Activated CD4-positive, alpha-beta T cell treated with anti-CD3 and anti-CD28 coated beads, Interleukin-2, amount 50 U/mL, for 48 hours (primary cell): ENCODE data around the gene GDF9.
"Not testable (repeated sequence)": the region's sequence is repeated elsewhere in the genome, so short reads cannot be mapped to it uniquely, and the experiment has no call there.

Experiments used
- DNase-seq, 2 experiments: peaks; one replicate each; pipeline ENCODE4 v3.0.0-alpha.2; 2020

GDF9 gene

DNA sequence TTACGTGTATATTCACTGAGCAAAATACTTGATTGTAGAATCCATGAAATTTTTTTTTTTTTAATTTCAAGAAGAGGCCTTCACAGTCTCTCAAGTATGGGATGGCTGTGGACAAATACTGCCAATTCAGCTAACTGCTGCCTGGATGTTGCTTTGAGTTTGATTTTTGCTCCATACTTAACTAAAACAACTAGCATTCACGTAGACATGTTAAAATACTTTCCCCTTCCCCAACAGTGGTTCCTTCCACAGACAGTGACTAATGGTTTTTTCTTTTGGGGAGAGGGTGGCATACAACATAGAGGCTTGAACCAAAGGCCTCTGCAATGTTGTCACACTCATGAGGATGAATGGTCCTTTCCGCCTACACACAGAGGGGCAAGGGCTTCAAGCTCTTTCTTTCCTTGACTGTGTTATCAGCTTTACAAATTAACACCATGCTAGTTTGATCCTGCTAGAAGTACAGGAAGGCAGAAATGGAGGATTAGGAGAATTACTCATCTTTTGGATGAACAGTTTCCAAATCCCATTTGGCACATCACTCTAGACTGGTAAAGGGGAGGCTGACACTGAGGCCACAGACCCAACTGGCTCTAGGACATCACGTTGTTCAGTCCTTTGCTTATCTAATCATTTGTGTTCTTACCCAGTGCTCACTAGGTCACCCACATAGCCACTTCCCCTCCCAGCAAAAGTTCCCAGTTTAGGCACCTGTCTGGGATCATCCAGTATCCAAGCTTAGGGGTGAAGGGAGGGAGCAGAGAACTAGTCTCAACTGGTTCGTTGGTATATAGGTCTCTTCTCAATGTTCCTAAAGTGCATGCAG lies 5.4 kb upstream of the GDF9 start:
- no peak for DNase-seq

DNA sequence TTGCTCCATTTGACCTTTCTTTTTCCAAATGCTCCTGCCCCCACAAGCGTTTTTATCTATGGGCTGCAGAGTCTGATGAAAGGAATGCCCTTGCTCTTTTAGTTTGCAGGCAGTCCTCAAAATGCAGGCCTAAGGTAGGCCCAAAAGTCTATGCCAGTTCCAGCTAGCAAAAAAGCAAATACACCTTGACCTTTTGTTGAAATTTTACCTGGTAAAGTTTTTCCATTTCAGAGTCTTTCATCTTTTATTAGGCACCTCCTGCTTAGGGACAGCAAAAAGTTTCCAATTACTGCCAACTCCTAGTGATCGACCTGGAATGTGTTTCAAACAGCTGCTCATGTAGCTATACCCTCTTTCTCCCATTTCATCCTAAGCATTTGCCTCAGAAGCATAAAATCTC lies 4.5 kb upstream of the GDF9 start:
- no peak for DNase-seq

DNA sequence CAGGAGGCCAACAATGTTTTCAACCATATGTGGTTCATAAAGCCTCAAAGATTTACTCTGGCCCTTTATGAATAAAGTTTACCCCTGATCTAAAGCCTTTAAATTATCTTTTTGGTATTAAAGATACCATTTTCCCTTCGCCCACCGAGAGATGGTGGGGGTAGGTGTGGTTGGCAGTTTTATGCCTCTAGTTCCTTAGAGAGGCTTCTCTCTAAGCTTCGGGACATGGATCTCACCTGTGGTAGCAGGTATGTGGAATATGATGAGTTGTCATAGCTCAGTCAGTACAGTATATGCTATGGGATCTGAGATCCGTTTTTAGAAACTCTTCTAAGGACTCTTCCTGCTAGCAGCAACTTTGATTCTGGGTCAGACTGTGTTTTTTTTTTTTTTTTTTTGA lies 2.5 kb upstream of the GDF9 start:
- no peak for DNase-seq

DNA sequence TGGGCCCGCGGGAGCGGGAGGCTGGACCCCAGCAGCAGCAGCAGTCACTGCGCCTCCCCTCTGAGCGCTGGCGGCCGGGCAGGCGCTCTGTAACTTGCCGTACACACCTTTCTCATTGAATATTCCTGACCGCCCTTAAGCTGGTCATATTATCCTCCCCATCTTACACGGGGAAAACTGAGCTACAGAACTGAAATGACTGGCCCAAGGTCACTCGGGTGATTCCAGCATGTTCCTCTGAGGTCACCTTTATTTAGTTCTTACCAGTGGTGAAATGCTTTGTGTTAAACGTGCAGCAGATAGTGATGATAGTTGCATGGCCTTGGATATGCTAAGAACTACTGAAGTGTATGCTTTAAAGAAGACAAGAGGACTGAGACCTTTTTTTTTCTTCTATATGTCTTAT lies 780 bp upstream of the GDF9 start:
- no peak for DNase-seq

DNA sequence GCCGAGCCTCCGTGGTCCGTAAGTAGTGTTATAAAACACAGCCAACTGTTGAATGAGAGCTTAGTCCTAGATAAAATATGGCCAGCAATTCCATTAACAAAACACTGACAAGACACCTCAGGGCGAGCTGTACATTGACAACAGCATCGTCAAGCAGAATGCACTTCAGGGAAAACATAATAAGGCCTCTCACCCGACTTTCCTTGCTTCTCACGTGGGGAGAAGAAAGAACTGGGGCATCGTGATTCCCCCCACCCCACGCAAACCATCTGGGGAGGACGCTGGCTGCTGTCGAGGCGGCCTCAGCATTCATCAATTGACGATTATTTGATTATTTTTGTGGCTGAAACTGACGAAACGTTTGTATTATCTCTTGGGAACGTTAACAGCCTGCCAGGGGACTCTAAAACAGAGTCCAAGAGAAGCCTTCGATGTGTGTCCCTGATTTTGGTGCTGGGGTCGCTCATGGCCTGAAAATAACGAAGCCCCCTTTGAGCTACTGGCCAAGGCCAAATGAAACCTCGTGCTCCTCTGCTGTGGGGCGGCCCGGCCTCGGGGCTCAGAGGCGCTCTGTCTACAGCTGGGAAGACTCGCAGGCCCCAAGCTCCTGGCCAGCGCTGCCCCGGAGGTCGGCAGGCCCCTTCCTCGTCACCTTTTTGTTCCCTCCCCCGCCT lies 464 bp downstream of the GDF9 start:
- no peak for DNase-seq

DNA sequence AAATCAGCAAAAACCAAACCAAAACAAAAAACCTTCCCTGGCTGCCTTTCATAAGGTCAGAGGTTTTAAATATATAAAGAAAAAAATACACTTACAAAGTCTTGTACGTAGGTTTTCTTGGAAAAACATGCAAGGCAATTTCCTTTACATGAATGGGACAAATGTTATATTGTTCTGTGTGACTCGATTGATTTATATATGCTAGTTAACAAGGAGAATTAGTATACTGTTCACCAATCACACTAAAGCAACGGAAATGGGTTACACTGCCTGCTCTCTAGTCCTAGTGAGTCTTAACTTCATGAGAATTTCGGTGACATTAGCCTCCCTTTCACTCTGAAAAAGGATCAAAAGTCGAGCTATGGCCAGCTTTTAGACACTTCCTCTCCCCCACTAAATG lies 5.5 kb downstream of the GDF9 start:
- DNase-seq = no peak

DNA sequence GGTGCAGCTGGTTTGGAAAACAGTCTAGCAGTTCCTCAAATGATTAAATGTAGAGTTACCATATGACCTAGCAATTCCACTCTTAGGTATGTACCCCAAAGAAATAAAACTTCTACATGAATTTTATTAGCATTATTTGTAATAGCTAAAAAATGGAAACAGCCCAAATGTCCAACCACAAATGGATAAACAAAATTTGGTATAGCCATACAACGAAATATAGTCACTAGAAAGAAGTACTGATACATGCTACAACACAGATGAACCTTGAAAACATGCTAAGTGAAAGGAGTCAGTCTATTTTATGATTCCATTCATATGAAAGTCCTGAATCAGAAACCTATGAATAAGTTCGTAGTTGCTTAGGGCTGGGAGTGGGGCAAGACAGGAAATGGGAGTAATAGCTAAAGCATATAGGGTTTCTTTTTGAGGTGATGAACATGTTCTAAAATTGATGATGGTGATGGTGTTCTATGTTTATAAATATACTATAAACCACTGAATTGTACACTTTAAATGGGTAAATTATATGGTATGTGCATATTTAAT lies 6.3 kb downstream of the GDF9 start:
- DNase-seq = no peak

DNA sequence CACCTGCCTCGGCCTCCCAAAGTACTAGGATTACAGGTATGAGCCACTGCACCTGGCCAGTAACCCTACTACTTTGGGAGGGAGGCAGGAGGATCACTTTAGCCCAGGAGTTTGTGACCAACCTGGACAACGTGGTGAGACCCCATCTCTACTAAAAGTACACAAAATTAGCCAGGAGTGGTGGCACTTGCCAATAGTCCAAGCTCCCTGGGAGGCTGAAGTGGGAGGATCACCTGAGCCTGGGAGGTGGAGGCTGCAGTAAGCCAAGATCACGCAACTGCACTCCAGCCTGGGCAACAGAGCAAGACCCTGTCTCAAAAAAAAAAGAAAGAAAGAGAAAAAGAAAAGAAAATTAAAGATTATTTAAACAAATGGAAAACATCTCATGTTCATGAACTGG lies 10.3 kb downstream of the GDF9 start:
- no peak for DNase-seq

DNA sequence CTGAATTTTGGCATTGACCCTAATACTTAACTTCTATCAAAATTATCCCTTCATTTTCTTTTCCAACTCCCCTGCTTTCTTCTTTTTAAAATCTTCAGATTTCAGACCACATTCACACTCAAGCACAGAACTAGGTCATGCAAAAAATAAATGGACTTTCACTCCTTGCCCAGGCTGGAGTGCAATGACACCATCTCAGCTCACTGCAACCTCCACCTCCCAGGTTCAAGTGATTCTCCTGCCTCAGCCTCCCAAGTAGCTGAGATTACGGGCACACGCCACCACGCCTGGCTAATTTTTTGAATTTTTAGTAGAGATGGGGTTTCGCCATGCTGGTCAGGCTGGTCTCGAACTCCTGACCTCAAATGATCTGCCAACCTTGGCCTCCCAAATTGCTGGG lies 11.3 kb downstream of the GDF9 start:
- not testable (repeated sequence) for DNase-seq

DNA sequence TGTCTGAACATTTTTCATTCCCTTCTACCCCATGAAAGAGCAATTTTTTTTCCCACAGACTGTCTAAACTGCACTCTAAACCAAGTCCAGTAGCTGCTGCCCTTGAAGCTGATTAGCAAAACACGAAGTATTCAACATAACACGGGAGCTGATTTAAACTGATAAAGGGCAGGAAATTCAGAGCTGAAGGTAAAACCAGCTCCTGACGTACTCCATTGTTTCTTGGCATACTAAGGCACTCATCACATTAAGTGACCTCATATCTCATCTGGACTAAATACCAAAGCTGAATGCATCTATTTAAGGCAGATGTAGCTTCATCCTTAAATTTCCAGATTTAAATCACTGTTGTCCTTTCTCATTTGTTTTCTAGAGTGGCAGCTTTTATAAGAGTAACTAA lies 12.0 kb downstream of the GDF9 start:
- DNase-seq = no peak

DNA sequence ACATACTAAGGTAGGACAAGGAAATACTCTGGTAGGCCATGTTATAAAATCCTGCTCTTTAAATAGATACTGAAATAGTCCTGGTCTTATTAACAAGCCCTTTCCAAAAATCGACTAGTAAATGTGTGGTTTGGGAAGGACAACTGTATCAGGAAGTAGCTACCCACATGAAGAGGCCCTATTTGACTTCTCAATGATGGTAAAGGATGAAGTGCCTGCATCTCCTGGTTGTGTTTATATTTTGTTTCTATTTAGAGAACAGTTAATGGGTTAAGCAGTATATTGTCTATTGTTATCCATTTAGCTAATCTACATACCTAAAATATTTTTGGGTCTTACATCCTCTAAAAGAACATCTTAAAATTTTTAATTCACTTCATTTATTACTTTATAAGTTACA lies 12.5 kb downstream of the GDF9 start:
- DNase-seq = no peak

DNA sequence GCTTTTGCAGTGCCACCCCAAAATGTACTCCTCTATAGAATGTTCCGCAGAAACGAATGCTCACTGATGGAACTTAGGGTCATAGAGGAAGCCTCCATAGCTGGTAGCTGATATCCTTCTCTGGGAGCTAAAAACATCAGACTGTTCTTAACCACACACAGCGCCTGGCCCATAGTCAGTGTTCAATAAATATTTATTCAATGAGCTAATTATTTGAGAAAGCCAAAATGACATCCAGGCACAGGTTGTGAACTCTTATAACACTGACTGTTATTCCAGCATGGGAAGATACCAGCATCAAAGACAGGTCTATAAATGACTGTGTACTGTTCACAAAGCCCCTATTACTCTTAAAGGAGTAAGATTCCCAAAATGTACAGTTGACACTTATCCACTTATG lies 12.9 kb downstream of the GDF9 start:
- DNase-seq = no peak

DNA sequence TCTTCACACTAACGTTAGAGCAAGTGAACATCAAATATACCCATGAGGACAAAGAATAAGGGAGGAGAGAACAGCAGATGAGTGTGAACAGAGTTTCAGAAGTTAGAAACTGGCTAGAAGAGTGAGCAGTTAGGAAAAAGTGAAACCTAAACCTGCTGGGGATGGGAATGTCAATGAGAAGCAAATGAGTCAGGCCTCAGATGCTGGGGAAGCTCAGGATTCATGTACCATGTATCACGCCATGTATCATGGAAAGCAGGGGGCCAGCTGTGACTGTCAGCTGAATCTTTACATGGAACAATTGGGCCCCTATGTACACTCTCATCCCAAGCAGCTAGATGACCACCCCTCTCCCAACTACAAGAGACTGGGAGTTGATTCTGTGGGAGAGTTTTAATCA lies 16.2 kb downstream of the GDF9 start:
- no peak for DNase-seq

DNA sequence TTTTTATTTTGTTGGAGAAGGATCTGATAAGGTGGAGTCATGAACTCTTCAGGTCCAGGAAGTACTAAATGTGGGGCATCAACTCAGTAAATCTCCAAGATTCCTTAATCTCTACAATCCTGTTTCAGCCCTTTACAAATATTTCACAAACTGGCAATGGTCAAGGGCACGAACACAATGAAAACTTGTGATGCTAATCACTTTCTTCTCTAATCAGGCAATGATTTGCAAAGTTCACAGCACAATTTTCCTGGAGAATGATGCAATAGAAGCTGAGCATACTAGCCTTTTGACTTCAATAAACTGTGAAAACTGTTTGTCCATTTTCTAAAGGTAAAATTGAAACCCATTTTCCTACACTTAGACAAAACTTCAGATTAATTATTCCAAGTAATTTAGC lies 16.9 kb downstream of the GDF9 start:
- no peak for DNase-seq

DNA sequence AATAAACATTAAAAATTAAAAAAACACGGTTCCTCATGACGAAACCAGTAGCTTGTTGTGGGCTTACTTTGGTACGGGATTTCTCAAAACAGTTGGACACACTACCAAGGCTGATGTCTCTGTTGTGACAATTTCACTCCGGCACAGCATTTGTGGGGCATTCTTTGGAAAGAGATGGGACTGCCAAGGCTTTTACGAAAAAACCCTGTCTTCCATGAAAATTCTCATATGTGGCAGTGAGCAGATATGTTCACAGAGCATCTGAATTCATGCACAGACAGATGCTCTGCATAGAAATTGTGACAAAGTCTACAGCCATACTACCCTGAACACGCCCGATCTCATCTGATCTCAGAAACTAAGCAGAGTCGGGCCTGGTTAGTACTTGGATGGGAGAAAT lies 18.0 kb downstream of the GDF9 start:
- no peak for DNase-seq

DNA sequence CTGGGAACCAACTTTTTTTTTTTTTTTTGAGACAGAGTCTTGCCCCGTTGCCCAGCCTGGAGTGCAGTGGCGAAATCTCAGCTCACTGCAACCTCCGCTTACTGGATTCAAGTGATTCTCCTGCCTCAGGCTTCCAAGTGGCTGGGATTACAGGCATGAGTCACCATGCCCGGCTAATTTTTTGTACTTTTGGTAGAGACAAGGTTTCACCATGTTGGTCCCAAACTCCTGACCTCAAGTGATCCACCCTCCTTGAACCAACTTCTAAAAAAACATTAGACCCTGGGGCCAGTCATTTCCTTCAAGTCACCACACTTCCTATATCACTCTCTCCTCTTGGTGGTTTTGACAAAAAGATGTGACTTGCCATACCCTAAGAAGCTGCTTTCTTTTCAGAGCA lies 25.0 kb downstream of the GDF9 start:
- no peak for DNase-seq

DNA sequence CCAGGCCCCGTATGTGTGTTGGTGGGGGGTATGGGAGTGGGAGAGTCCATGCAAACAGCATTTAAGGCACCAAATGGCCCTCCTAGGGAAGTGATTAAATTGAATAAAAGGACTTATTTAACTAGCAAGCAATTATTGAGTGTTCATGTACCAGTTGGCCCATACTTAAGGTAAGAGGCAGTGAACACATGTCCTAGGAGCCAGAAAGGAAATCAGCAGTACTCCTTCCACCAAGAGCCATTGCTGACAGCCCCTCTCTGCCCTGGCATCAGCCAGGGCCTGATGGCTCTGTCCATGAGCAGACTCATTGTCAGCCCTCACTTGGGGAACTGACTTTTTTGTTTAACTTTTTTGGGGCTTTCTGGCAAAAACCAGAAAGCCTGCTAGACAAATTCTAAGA lies 25.4 kb downstream of the GDF9 start:
- DNase-seq = no peak

DNA sequence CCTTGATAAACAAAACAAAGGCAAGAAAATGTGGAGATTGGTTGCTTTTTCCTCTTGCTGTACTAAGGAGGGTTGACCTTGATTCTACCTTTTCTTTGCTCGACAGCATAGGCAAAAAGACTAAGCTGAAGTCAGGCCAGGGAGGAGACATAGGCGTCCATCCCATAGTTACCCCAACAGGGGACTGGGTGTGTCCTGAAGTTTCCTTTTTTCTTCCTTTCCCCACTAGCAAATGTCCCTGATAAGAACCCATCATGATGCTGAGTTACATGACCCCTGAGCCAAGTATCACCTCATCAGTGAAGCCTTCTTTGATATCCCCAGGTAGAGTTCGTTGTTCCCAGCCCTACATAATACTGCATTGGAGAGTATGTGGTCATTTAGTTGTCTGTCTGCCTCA lies 26.0 kb downstream of the GDF9 start:
- DNase-seq = no peak

DNA sequence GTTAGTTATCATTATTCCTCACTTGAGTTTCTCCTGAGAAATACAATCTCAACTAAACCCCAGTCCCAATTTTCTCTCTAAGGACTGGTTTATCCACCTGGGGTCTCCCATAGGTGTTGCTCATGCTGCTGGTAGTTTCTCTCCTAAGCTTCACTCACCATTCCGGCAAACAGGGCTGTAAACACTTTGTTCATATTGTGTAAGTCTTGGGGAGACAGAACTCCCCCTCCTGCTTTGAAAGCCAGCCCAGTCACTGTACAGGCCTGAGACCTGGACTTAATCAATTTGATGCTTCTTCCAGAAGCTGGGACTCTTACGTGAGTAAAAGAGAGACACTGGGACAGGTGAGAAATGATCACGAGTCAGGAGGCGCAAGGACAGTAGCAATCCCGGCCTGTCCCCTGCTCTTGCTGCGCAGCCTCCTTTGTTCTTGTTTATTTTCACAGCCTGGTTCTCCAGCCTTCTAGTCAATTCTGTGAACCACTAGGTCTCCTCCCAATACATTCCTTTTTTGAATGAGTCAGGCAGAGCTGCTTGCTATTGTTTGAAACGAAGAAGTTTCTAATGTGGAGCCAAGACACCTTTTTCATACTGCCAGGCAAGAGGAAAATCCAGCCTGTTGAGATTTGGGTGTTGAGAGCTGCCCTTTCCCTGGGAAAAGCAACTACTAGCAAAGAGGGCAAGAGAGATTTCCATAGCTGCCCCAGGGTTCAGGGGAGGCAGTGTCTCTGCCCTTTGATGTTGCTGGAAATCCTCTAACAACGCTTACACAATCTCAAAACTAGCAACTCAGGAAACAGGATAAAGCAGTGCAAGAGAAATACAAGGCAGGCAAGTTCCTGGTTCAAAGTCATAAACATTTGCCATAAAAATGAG lies 26.6 kb downstream of the GDF9 start:
- DNase-seq = no peak

DNA sequence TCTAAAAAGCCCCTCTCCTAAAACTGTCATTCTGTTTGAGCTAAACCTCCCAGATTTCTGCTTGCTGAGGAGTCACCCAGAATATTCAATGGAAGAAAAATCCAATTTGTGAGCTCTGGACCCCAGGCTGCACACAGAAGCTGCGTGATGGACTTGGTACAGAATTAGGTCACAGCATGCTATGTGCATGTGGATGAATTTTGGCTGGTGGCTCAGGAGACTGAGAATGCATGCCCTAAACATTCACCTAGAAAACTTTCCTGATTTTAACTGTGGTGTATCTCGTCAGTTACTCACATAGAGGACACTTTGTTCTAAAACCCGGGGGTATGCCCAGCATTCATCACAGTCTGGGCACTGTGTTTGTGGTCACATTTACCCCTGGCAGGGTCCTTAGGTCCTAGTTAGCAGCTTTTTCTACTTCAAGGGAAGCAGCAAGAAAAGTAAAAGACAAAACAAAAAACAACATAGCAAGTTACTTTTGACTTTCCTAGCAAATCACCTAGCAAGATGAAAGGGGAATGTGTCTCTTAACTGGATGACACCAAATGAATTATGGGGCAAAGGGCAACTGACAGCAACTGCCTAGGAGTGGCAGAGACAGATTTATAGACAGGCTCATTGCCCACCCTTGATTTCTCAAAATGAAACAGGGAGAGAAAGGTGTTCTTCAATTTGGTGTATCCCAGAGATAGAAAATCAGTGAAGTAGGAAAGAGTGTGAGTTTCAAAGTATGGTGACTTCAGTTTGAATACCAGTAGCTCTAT lies 27.6 kb downstream of the GDF9 start:
- no peak for DNase-seq

DNA sequence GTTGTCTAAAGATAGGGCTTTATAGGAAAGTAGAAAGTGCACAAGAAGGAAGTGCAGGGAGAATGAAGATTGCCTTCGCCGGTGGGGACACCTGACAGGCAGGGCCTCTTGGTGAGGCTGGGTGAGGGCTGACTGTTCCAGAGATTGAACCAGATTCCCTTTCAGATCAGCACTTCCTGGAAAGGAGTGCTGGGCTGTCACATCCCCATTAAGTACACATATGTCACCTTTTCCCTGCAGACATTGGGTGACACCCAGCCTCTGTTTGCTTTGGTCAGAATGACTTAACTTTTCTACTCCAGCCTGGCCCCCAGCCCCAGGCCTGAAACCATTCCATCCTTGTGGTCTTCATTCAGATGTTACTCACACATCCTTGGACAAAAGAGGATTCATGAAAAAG lies 28.4 kb downstream of the GDF9 start:
- DNase-seq = no peak

DNA sequence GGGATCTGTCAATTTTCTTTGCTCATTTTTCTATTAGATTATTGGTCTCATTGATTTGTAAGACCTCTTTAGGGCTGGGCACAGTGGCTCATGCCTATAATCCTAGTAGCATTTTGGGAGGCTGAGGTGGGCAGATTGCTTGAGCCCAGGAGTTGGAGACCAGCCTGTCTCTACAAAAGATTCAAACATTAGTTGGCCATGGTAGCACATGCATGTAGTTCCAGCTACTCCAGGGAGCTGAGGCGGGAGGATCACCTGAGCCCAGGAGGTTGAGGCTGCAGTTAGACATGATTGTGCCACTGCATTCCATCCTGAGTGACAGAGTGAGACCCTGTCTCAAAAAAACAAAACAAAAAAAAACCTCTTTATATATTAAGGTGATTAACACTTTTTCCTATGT lies 29.4 kb downstream of the GDF9 start:
- DNase-seq = no peak

DNA sequence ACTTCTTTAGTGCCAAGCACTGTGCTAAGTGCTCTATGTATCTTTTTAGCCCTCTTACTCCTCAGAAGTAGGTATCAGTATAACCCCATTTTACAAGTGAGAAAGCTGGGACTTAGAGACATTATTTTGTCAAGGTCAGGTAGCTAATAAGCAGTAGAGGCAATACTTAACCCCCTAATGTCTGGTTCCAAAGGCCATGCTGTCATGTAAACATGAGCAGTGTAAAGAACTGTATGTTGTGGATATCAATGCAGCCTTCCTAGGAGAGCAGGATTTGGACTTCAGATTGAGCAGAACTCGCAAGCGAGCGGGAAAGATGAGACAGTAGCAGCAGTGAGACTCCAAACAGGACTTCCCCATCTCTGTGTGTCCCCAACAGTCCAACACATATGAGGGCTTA lies 32.2 kb downstream of the GDF9 start:
- DNase-seq = no peak
